Mammary epithelial cell (primary cell): ENCODE results near the gene GFOD1.

Source experiments
- CTCF ChIP-seq, 2 donors: IDR thresholded peaks in 1 of 2; conservative IDR thresholded peaks in 1 of 2; 2 replicates each; pipeline ENCODE4 v1.5.1; 2011 to 2012; ENCODE audit warnings: inconsistent platforms in 2 of 2, low read length in 2 of 2, mild to moderate bottlenecking in 2 of 2, control low read depth in 1 of 2, low read depth in 1 of 2; ENCODE audit not compliant: insufficient read depth in 1 of 2; ENCODE audit errors: extremely low read depth in 1 of 2
- EZH2 ChIP-seq: IDR thresholded peaks from 2 replicates; pipeline ENCODE4 v1.6.1; 2012; ENCODE audit warnings: low read length, inconsistent platforms, borderline replicate concordance

GRCh38 chr6:13535306-13535705, 47.9 kb upstream of the GFOD1 start:
- TF ChIP-seq CTCF (conservative IDR thresholded peaks at IDR 0.05 in 1 of 2, IDR thresholded peaks at IDR 0.05 in 1 of 2; ENCODE audit: extremely low read depth in 1 of 2, insufficient read depth in 1 of 2, low read depth in 1 of 2, low read length in 2 of 2) = no peak
- no peak for TF ChIP-seq EZH2
